ENCODE results near the gene SYNDIG1L.

- TF ChIP-seq POLR2AphosphoS5 (IDR thresholded peaks at IDR 0.05) (no peak), POLR2A (IDR thresholded peaks at IDR 0.05) (no peak), CTCF (IDR thresholded peaks at IDR 0.05) (no peak)
These were observed at the start of gene SYNDIG1L for GRCh38 chr14:74426202-74426582.

Data from suprapubic skin (tissue), 4 donors.